CD14-positive monocyte (primary cell): Measurements from ENCODE around the gene FNDC3B. TPM values are rescaled to one million over a fixed set of nuclear protein-coding genes. Genes with fewer than 3 reads are reported as not detected.
A peak's percentile ranks its signal among the peaks of the same experiment; 100 is the strongest.

Experiments
- DNase-seq, 3 donors: peaks; one replicate each; pipeline ENCODE4 v3.0.0-alpha.2; 2011 to 2022
- H2AFZ ChIP-seq: 2 replicates; pipeline ENCODE4 v1.6.0; 2012; ENCODE audit warnings: mild to moderate bottlenecking, low read depth, low read length, inconsistent platforms; ENCODE audit not compliant: insufficient read depth, poor library complexity, severe bottlenecking
- H3K27ac ChIP-seq, 2 donors: 1 replicate in 1 of 2; 2 replicates in 1 of 2; pipeline ENCODE4 v1.5.1; 2012 to 2013; ENCODE audit warnings: low read length in 2 of 2, control low read depth in 1 of 2, inconsistent platforms in 1 of 2, low read depth in 1 of 2, mild to moderate bottlenecking in 1 of 2
- H3K27me3 ChIP-seq, 2 donors: one replicate each; pipeline versions ENCODE4 v1.6.0 to v1.6.1; 2011 to 2013; ENCODE audit warnings: low read length in 2 of 2; ENCODE audit not compliant: control insufficient read depth in 2 of 2, insufficient read depth in 2 of 2
- H3K36me3 ChIP-seq, 2 donors: replicated peaks in 1 of 2; 1 replicate in 1 of 2; 2 replicates in 1 of 2; pipeline versions ENCODE4 v1.5.1 to v1.6.1; 2012 to 2013; ENCODE audit warnings: low read length in 2 of 2, control low read depth in 1 of 2, inconsistent platforms in 1 of 2, mild to moderate bottlenecking in 1 of 2; ENCODE audit not compliant: insufficient read depth in 2 of 2, control insufficient read depth in 1 of 2
- H3K4me1 ChIP-seq, 2 donors: 1 replicate in 1 of 2; 2 replicates in 1 of 2; pipeline versions ENCODE4 v1.5.1 to v1.6.1; 2012 to 2013; ENCODE audit warnings: low read length in 2 of 2, control low read depth in 1 of 2, inconsistent platforms in 1 of 2, mild to moderate bottlenecking in 1 of 2, moderate library complexity in 1 of 2; ENCODE audit not compliant: insufficient read depth in 2 of 2, control insufficient read depth in 1 of 2
- H3K4me2 ChIP-seq: replicated peaks from 2 replicates; pipeline ENCODE3; 2012; ENCODE audit warnings: low read length, moderate library complexity, mild to moderate bottlenecking; ENCODE audit not compliant: poor library complexity, severe bottlenecking; ENCODE audit errors: extremely low read depth
- H3K4me3 ChIP-seq, 3 experiments: fragments of 200-600 bp in 1 of 3; sonication (generic) in 1 of 3; replicated peaks in 1 of 3; 1 replicate in 2 of 3; 2 replicates in 1 of 3; pipeline ENCODE4 v1.5.1; 2011 to 2013; ENCODE audit warnings: low read length in 3 of 3, mild to moderate bottlenecking in 3 of 3, control low read depth in 2 of 3, low read depth in 2 of 3, inconsistent platforms in 1 of 3, moderate library complexity in 1 of 3
- H3K79me2 ChIP-seq: 2 replicates; pipeline ENCODE4 v1.6.0; 2012; ENCODE audit warnings: mild to moderate bottlenecking, control low read depth, inconsistent platforms, low read length, moderate library complexity; ENCODE audit not compliant: insufficient read depth
- H3K9ac ChIP-seq: 2 replicates; pipeline ENCODE4 v1.6.0; 2017; ENCODE audit warnings: low read length, mild to moderate bottlenecking; ENCODE audit not compliant: insufficient read depth, poor library complexity, severe bottlenecking
- H3K9me3 ChIP-seq, 2 donors: replicated peaks in 1 of 2; 1 replicate in 1 of 2; 2 replicates in 1 of 2; pipeline versions ENCODE4 v1.5.1 to v1.6.1; 2012 to 2013; ENCODE audit warnings: low read length in 2 of 2, control low read depth in 1 of 2; ENCODE audit not compliant: control insufficient read depth in 1 of 2, insufficient read depth in 1 of 2
- H4K20me1 ChIP-seq: 2 replicates; pipeline ENCODE4 v1.6.0; 2012; ENCODE audit warnings: mild to moderate bottlenecking, low read length, control low read depth, moderate library complexity; ENCODE audit not compliant: insufficient read depth
- H3K27ac Mint-ChIP-seq, 7 donors: one replicate each; pipeline ENCODE4 v1.8.0; 2020; ENCODE audit warnings: mild to moderate bottlenecking in 7 of 7, mixed read lengths in 7 of 7, moderate library complexity in 6 of 7, inconsistent platforms in 2 of 7
- H3K27me3 Mint-ChIP-seq, 3 donors: one replicate each; pipeline ENCODE4 v1.8.0; 2021 to 2022; ENCODE audit warnings: low read depth in 3 of 3, mild to moderate bottlenecking in 3 of 3, mixed read lengths in 3 of 3, moderate library complexity in 3 of 3, inconsistent platforms in 1 of 3
- H3K36me3 Mint-ChIP-seq, 2 donors: one replicate each; pipeline ENCODE4 v1.8.0; 2020; ENCODE audit warnings: mixed read lengths in 2 of 2, inconsistent platforms in 1 of 2, mild to moderate bottlenecking in 1 of 2
- H3K4me1 Mint-ChIP-seq: one replicate; pipeline ENCODE4 v1.8.0; 2020; ENCODE audit warnings: mild to moderate bottlenecking, mixed read lengths
- H3K4me3 Mint-ChIP-seq, 2 donors: one replicate each; pipeline ENCODE4 v1.8.0; 2020; ENCODE audit warnings: mild to moderate bottlenecking in 2 of 2, mixed read lengths in 2 of 2, moderate library complexity in 1 of 2
- H3K9me3 Mint-ChIP-seq, 7 donors: one replicate each; pipeline ENCODE4 v1.8.0; 2020 to 2022; ENCODE audit warnings: mixed read lengths in 7 of 7, mild to moderate bottlenecking in 6 of 7, moderate library complexity in 6 of 7, inconsistent platforms in 2 of 7
- CTCF ChIP-seq: fragments of 200-600 bp; IDR thresholded peaks from one replicate; pipeline ENCODE4 v1.8.0; 2022; ENCODE audit warnings: antibody characterized with exemption, mild to moderate bottlenecking
- WGBS: methylation state at CpG from one replicate; pipeline ENCODE4 v1.1.5; 2013; ENCODE audit warnings: missing lambda C conversion rate; ENCODE audit not compliant: insufficient coverage; 5-methylcytosine and 5-hydroxymethylcytosine counted together
- intact Hi-C, 2 donors: fragments of 100-400 bp; cut with micrococcal nuclease; formaldehyde crosslinking; loops; one replicate each; pipeline versions ENCODE4 v1.15.0 to v1.15.1; 2023
- polyA plus RNA-seq, 3 donors: library from polyadenylated mRNA; depleted of rRNA in 1 of 3; unstranded in 2 of 3; stranded (reverse) in 1 of 3; fragments of 300-500 nt in 2 of 3; fragments of >200 nt in 1 of 3; fragmentation: Illumina TruSeq in 2 of 3; gene quantifications; 1 replicate in 2 of 3; 2 replicates in 1 of 3; pipeline ENCODE4 v1.2.3, GENCODE V29; 2012 to 2021

The FNDC3B gene
- polyA plus RNA-seq, 3 donors, result 19.6 to 36.1 (median 25.7) TPM

- WGBS, result 100% methylated on average over 4 of the region's 5 CpGs
- DNase-seq, result no peak
- peaks cover 10 to 23% of the 10 kb centered on the region in 2 donors for H3K36me3 ChIP-seq
- no peak overlapping the region for H3K4me3 ChIP-seq
- H3K9me3 ChIP-seq, result no peaks in the 10 kb centered on the region
- TF ChIP-seq CTCF, result no peak
- peaks cover 4 to 12% of the 10 kb centered on the region in 2 donors for H3K4me1 ChIP-seq
- no peak overlapping the region for H2AFZ ChIP-seq
- no peaks in the 10 kb centered on the region for H3K27me3 ChIP-seq
- Mint-ChIP-seq H3K27me3 (peaks cover 0 to 2% (median 0%) of the 10 kb centered on the region in 3 donors), H3K4me1 (peaks cover 35% of the 10 kb centered on the region), H3K36me3 (peaks cover 36 to 43% of the 10 kb centered on the region in 2 donors), H3K9me3 (peaks cover 0 to 1% (median 0%) of the 10 kb centered on the region in 7 donors), H3K4me3 (no peak overlapping the region), H3K27ac (peak overlapping the region in 5 of 7 donors; percentile 7 to 63 (median 23))
- H3K79me2 ChIP-seq, result peaks cover 100% of the 10 kb centered on the region
- H3K4me2 ChIP-seq, result no peak overlapping the region
- intact Hi-C loops, result no loop called here
- H3K27ac ChIP-seq, result peak overlapping the region in 1 of 2 donors; percentile 17
- H3K9ac ChIP-seq, result no peak overlapping the region
- H4K20me1 ChIP-seq, result peaks cover 93% of the 10 kb centered on the region
Observed at GRCh38 chr3:172082820-172083513, 43.6 kb downstream of the FNDC3B start.

- TF ChIP-seq CTCF, result no peak
- no peak for DNase-seq
- Histone ChIP-seq H3K36me3 (peaks cover 7 to 19% of the 10 kb centered on the region in 2 donors), H3K4me3 (no peak overlapping the region), H4K20me1 (peaks cover 85% of the 10 kb centered on the region), H3K27ac (no peak overlapping the region), H3K27me3 (no peaks in the 10 kb centered on the region), H3K9ac (no peak overlapping the region), H3K4me2 (no peak overlapping the region), H2AFZ (no peak overlapping the region), H3K79me2 (peaks cover 100% of the 10 kb centered on the region), H3K9me3 (no peaks in the 10 kb centered on the region), H3K4me1 (peaks cover 6 to 18% of the 10 kb centered on the region in 2 donors)
- Mint-ChIP-seq H3K9me3 (peaks cover 0 to 1% (median 0%) of the 10 kb centered on the region in 7 donors), H3K36me3 (peaks cover 32 to 33% of the 10 kb centered on the region in 2 donors), H3K4me3 (no peak overlapping the region), H3K4me1 (peaks cover 32% of the 10 kb centered on the region), H3K27me3 (peaks cover 0 to 2% (median 0%) of the 10 kb centered on the region in 3 donors), H3K27ac (peak overlapping the region in 4 of 7 donors; percentile 3 to 62 (median 34))
- 97% methylated on average over 4 of the region's 8 CpGs for WGBS
- intact Hi-C loops, result no loop called here
Observed at GRCh38 chr3:172083995-172084409, 44.6 kb downstream of the FNDC3B start.
